22Rv1 (cell line): ENCODE measurements around the gene SLC25A15.

Source experiments
- CTCF ChIP-seq: fragments of 450-650 bp; IDR thresholded peaks from 2 replicates; pipeline ENCODE4 v1.5.1; 2017; ENCODE audit warnings: mild to moderate bottlenecking
- ZFX ChIP-seq: fragments of 450-650 bp; IDR thresholded peaks from 2 replicates; pipeline ENCODE4 v1.6.1; 2017; ENCODE audit warnings: antibody characterized with exemption, borderline replicate concordance

DNA sequence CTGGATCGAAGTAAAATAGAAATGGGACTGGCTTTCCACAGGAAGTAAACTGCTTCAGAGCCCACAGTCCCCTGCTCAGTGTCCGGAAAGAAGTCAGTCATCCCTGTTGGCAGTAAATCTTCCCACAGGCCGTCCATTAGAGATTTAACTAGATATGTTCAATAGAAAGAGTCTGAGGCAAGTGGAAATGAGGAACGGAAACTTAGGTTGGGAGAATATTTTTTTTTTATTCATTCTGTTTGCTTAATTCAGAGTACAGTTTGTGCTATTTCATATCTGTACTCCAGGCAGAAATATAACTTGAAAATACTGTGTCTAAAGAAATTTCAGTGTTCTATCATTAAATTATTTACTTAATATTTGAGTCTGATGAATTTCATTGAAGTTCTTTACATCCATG, 22.7 kb downstream of the SLC25A15 start:
- TF ChIP-seq CTCF (no peak), ZFX (no peak)
